Measurements from ENCODE around the gene HOXA4. TPM values are rescaled to one million over a fixed set of nuclear protein-coding genes. Genes with fewer than 3 reads are reported as not detected.

HOXA4 gene
- total and polyA plus RNA-seq, 2 of the 8 experiments (the other 6 are each of a cell fraction or from before 2014, with no cell fraction given) = not detected

DNA sequence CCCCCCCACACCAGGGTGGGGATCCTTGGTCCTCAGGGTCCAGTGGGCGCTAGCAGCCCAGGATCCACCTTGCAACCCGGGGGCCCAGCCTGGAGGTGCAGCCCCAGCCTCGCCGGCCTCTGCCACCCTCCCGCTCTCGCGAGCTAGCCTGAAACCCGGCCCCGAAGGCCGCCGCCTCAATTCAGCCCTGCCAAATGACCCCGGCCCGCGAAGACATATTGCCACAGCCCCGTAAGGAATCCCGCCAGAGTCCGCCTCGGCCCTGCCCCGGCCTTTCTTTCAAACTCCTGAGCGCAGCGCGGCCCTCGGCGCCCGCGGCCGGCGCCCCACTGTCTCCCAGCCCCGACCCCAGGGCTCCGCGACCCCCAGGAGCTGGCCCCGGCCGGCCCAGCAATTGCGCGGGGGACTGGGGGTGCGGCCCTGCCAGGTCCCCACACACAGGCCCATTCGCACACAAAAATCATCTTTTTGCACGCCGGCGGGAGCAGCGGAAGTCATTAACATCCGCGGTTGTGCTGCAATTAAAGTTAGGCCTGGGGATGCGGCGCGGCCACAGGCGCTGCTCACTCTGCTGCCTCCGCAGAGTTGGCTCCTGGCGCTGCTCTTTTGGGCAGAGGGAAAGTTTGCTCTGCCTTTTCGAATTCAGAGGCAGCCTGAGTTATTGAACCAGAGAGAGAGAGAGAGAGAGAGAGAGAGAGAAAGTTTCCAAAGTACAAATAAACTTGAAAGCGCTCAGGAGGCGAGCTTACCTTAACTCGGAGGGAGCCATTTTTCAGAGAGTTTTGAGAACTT, 9.0 kb upstream of the HOXA4 start (continued):
- no peak for TF ChIP-seq HDAC2 (IDR thresholded peaks at IDR 0.05; ENCODE audit: borderline replicate concordance in 1 of 2, low read depth in 2 of 2, low read length in 2 of 2)
- no peak for TF ChIP-seq MAFK (IDR thresholded peaks at IDR 0.05; ENCODE audit: low read depth, low read length)
- TF ChIP-seq, protein P1, sequence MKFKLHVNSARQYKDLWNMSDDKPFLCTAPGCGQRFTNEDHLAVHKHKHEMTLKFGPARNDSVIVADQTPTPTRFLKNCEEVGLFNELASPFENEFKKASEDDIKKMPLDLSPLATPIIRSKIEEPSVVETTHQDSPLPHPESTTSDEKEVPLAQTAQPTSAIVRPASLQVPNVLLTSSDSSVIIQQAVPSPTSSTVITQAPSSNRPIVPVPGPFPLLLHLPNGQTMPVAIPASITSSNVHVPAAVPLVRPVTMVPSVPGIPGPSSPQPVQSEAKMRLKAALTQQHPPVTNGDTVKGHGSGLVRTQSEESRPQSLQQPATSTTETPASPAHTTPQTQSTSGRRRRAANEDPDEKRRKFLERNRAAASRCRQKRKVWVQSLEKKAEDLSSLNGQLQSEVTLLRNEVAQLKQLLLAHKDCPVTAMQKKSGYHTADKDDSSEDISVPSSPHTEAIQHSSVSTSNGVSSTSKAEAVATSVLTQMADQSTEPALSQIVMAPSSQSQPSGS (IDR thresholded peaks at IDR 0.05; ENCODE audit: low read length) = no peak
- TF ChIP-seq RXRA (IDR thresholded peaks at IDR 0.05; ENCODE audit: insufficient read depth, low read depth, low read length) = no peak
- TF ChIP-seq GABPA (IDR thresholded peaks at IDR 0.05; ENCODE audit: borderline replicate concordance, insufficient read depth, low read length) = no peak; the same call in 1 of the 2 replicates
- TF ChIP-seq CBX8 (IDR thresholded peaks at IDR 0.05; ENCODE audit: borderline replicate concordance, low read depth, low read length) = no peak
- no peak for TF ChIP-seq PHF8 (conservative IDR thresholded peaks at IDR 0.05; ENCODE audit: low read depth, low read length)
- TF ChIP-seq BRCA1 (IDR thresholded peaks at IDR 0.05; ENCODE audit: low read depth, low read length) = no peak
- TF ChIP-seq KDM1A (IDR thresholded peaks at IDR 0.05; ENCODE audit: borderline replicate concordance, low read length) = no peak
- no peak for TF ChIP-seq TAF7 (optimal IDR thresholded peaks at IDR 0.05; ENCODE audit: borderline replicate concordance, low read depth, low read length)
- no peak for TF ChIP-seq NRF1 (IDR thresholded peaks at IDR 0.05; ENCODE audit: low read depth, low read length)
- no peak for TF ChIP-seq SRF (IDR thresholded peaks at IDR 0.05; ENCODE audit: low read depth, low read length)
- TF ChIP-seq RAD21 (IDR thresholded peaks at IDR 0.05 in 1 of 2, conservative IDR thresholded peaks at IDR 0.05 in 1 of 2; ENCODE audit: low read depth in 2 of 2, low read length in 2 of 2) = no peak
- TF ChIP-seq CBX5 (IDR thresholded peaks at IDR 0.05; ENCODE audit: low read depth, low read length) = no peak
- TF ChIP-seq SUZ12 (IDR thresholded peaks at IDR 0.05; ENCODE audit: low read length) = peak; percentile 99
- no peak for TF ChIP-seq POLR2A (IDR thresholded peaks at IDR 0.05; ENCODE audit: control extremely low read depth in 1 of 2, low read depth in 2 of 2, low read length in 2 of 2)
- TF ChIP-seq SAP30 (IDR thresholded peaks at IDR 0.05; ENCODE audit: insufficient read depth, insufficient replicate concordance, low read length) = no peak
- no peak for TF ChIP-seq TEAD4 (IDR thresholded peaks at IDR 0.05; ENCODE audit: low read depth, low read length)
- no peak for TF ChIP-seq CTCF (IDR thresholded peaks at IDR 0.05; ENCODE audit: control extremely low read depth in 1 of 3, insufficient read depth in 1 of 3, low read depth in 1 of 3, low read length in 3 of 3)
